IPS-20b (cell line): Measurements from ENCODE around the gene SLC2A8.
A peak's percentile ranks its signal among the peaks of the same experiment; 100 is the strongest.

Experiments used
- H3K27ac ChIP-seq: one replicate; pipeline ENCODE4 v1.5.1; 2013; ENCODE audit warnings: low read length
- H3K27me3 ChIP-seq: 2 replicates; pipeline ENCODE4 v1.6.1; 2013; ENCODE audit warnings: mild to moderate bottlenecking, low read length, inconsistent platforms; ENCODE audit not compliant: insufficient read depth
- H3K36me3 ChIP-seq: 2 replicates; pipeline ENCODE4 v1.6.1; 2013; ENCODE audit warnings: low read depth, mild to moderate bottlenecking, inconsistent platforms, low read length, moderate library complexity; ENCODE audit not compliant: insufficient read depth
- H3K4me1 ChIP-seq: 2 replicates; pipeline ENCODE4 v1.6.1; 2013; ENCODE audit warnings: mild to moderate bottlenecking, control low read depth, inconsistent platforms, low read length, moderate library complexity; ENCODE audit not compliant: insufficient read depth
- H3K4me3 ChIP-seq: 2 replicates; pipeline ENCODE4 v1.5.1; 2013; ENCODE audit warnings: mild to moderate bottlenecking, low read length, inconsistent platforms
- H3K9ac ChIP-seq: 2 replicates; pipeline ENCODE4 v1.6.1; 2013; ENCODE audit warnings: low read depth, mild to moderate bottlenecking, inconsistent platforms, low read length, moderate library complexity
- H3K9me3 ChIP-seq: 2 replicates; pipeline ENCODE4 v1.6.1; 2013; ENCODE audit warnings: mild to moderate bottlenecking, low read depth, low read length, inconsistent platforms; ENCODE audit not compliant: insufficient read depth

The SLC2A8 gene

GRCh38 chr9:127396808-127397645, at the start of gene SLC2A8:
TSS of gene SLC2A8 (plus strand) at chr9:127397169. CDS start at chr9:127397231, 62 bp downstream.
- peaks cover 14% of the 10 kb centered on the region; the same call in 1 of the 2 replicates for H3K36me3 ChIP-seq
- peaks cover 10% of the 10 kb centered on the region for H3K27me3 ChIP-seq
- no peaks in the 10 kb centered on the region for H3K9me3 ChIP-seq
- H3K4me1 ChIP-seq: peaks cover 7% of the 10 kb centered on the region; the same call in 1 of the 2 replicates
- H3K27ac ChIP-seq: no peak within 1 kb of the TSS
- H3K4me3 ChIP-seq: peak within 1 kb of the TSS; percentile 79
- peak within 1 kb of the TSS; percentile 65; the same call in 1 of the 2 replicates for H3K9ac ChIP-seq

- H3K9me3 ChIP-seq: no peaks in the 10 kb centered on the region
- no peaks in the 10 kb centered on the region for H3K27me3 ChIP-seq
- H3K27ac ChIP-seq: no peak overlapping the region
- H3K4me3 ChIP-seq: no peak overlapping the region
- H3K9ac ChIP-seq: no peak overlapping the region
- no peaks in the 10 kb centered on the region; the same call in 1 of the 2 replicates for H3K4me1 ChIP-seq
- peaks cover 16% of the 10 kb centered on the region; the same call in 1 of the 2 replicates for H3K36me3 ChIP-seq
Measured at GRCh38 chr9:127347831-127348776, 48.9 kb upstream of the SLC2A8 start.

GRCh38 chr9:127349483-127350113, 47.4 kb upstream of the SLC2A8 start:
- peaks cover 10% of the 10 kb centered on the region; the same call in 1 of the 2 replicates for H3K4me1 ChIP-seq
- no peaks in the 10 kb centered on the region for H3K27me3 ChIP-seq
- H3K9ac ChIP-seq: no peak overlapping the region

GRCh38 chr9:127351182-127352166, 45.5 kb upstream of the SLC2A8 start:
- H3K27ac ChIP-seq: no peak overlapping the region
- H3K27me3 ChIP-seq: no peaks in the 10 kb centered on the region
- H3K4me1 ChIP-seq: peaks cover 16% of the 10 kb centered on the region; the same call in 1 of the 2 replicates
- peaks cover 6% of the 10 kb centered on the region; the same call in 1 of the 2 replicates for H3K36me3 ChIP-seq
- no peaks in the 10 kb centered on the region for H3K9me3 ChIP-seq
- H3K4me3 ChIP-seq: no peak overlapping the region
- H3K9ac ChIP-seq: no peak overlapping the region

More at GRCh38 chr9:127349483-127350113, 47.4 kb upstream of the SLC2A8 start:
- H3K36me3 ChIP-seq: peaks cover 11% of the 10 kb centered on the region; the same call in 1 of the 2 replicates
- no peaks in the 10 kb centered on the region for H3K9me3 ChIP-seq
- no peak overlapping the region for H3K27ac ChIP-seq
- no peak overlapping the region for H3K4me3 ChIP-seq

GRCh38 chr9:127353882-127354281, 43.1 kb upstream of the SLC2A8 start:
- H3K9me3 ChIP-seq: no peaks in the 10 kb centered on the region
- H3K36me3 ChIP-seq: peaks cover 21% of the 10 kb centered on the region; the same call in 1 of the 2 replicates
- H3K4me1 ChIP-seq: peaks cover 16% of the 10 kb centered on the region; the same call in 1 of the 2 replicates
- peak overlapping the region; percentile 56; the same call in 1 of the 2 replicates for H3K9ac ChIP-seq
- H3K4me3 ChIP-seq: peak overlapping the region; percentile 14
- peak overlapping the region; percentile 74 for H3K27ac ChIP-seq
- H3K27me3 ChIP-seq: no peaks in the 10 kb centered on the region

GRCh38 chr9:127356906-127357305, 40.1 kb upstream of the SLC2A8 start:
- no peak overlapping the region for H3K27ac ChIP-seq
- H3K4me1 ChIP-seq: peaks cover 16% of the 10 kb centered on the region; the same call in 1 of the 2 replicates
- H3K4me3 ChIP-seq: no peak overlapping the region
- H3K9ac ChIP-seq: no peak overlapping the region
- peaks cover 21% of the 10 kb centered on the region; the same call in 1 of the 2 replicates for H3K36me3 ChIP-seq
- H3K9me3 ChIP-seq: no peaks in the 10 kb centered on the region
- H3K27me3 ChIP-seq: no peaks in the 10 kb centered on the region

GRCh38 chr9:127358023-127358535, 38.9 kb upstream of the SLC2A8 start:
- Histone ChIP-seq H3K4me1 (peaks cover 16% of the 10 kb centered on the region; the same call in 1 of the 2 replicates), H3K4me3 (no peak overlapping the region), H3K27ac (no peak overlapping the region), H3K9ac (no peak overlapping the region), H3K27me3 (no peaks in the 10 kb centered on the region), H3K36me3 (peaks cover 21% of the 10 kb centered on the region; the same call in 1 of the 2 replicates), H3K9me3 (no peaks in the 10 kb centered on the region)

GRCh38 chr9:127358770-127359169, 38.2 kb upstream of the SLC2A8 start:
- no peak overlapping the region for H3K9ac ChIP-seq
- peaks cover 21% of the 10 kb centered on the region; the same call in 1 of the 2 replicates for H3K36me3 ChIP-seq
- no peak overlapping the region for H3K27ac ChIP-seq
- H3K4me1 ChIP-seq: peaks cover 12% of the 10 kb centered on the region; the same call in 1 of the 2 replicates
- H3K9me3 ChIP-seq: no peaks in the 10 kb centered on the region
- H3K4me3 ChIP-seq: no peak overlapping the region
- H3K27me3 ChIP-seq: no peaks in the 10 kb centered on the region

GRCh38 chr9:127360250-127360649, 36.7 kb upstream of the SLC2A8 start:
- no peaks in the 10 kb centered on the region for H3K27me3 ChIP-seq
- H3K9ac ChIP-seq: no peak overlapping the region
- H3K4me1 ChIP-seq: peaks cover 2% of the 10 kb centered on the region; the same call in 1 of the 2 replicates
- H3K27ac ChIP-seq: no peak overlapping the region
- H3K36me3 ChIP-seq: peaks cover 30% of the 10 kb centered on the region; the same call in 1 of the 2 replicates
- no peak overlapping the region for H3K4me3 ChIP-seq
- H3K9me3 ChIP-seq: no peaks in the 10 kb centered on the region

GRCh38 chr9:127360829-127361228, 36.1 kb upstream of the SLC2A8 start:
- Histone ChIP-seq H3K4me1 (no peaks in the 10 kb centered on the region), H3K9ac (no peak overlapping the region), H3K27me3 (no peaks in the 10 kb centered on the region), H3K27ac (no peak overlapping the region), H3K36me3 (peaks cover 26% of the 10 kb centered on the region; the same call in 1 of the 2 replicates), H3K9me3 (no peaks in the 10 kb centered on the region), H3K4me3 (no peak overlapping the region)
